ENCODE data around the gene ZNF552. TPM values are rescaled to one million over a fixed set of nuclear protein-coding genes. Genes with fewer than 3 reads are reported as not detected.
A peak's percentile ranks its signal among the peaks of the same experiment; 100 is the strongest.

The ZNF552 gene
- total and polyA plus RNA-seq, 2 of the 13 experiments (the other 11 are each of a cell fraction or from before 2014, with no cell fraction given), result 8.1 to 16.6 TPM

DNA sequence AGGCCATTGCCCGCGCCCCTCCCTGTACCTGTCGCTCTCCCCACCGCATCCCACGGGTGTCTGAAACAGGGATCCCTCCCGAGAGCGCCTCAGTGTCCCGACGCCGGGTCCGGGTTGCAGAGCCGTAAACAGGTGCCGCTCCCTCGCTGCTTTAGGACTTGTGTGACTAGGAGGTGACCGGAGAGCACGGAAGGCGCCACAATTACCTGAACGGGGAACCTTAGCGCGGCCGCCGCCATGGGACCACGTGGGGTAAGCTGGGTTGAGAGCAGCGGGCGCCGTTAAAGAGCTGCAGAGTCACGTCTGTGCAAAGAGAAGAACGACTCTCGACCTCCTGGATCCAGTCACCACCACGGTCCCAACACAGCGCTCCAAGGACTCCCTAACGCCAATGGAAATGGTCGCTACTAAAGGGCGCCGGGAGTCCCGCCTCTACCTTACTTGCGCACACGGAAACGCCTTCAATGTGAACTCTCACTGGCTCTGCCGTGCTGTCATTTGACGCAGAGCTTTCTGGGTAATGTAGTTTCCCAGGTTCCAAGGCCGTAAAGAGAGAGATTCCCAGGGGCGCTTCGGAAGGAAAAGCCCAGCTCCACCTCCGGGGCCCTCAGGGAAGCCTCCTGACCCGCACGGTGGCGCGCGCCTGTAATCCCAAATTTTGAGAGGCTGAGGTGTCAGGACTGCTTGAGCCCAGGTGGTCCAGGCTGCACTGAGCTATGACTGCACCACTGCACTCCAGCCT lies at the start of gene ZNF552 (continued):
- TF ChIP-seq MED13 (CRISPR knock-in tag; IDR thresholded peaks at IDR 0.05) (no peak), ZNF496 (CRISPR knock-in tag; IDR thresholded peaks at IDR 0.05; ENCODE audit: insufficient replicate concordance) (no peak), HMG20A (CRISPR knock-in tag; IDR thresholded peaks at IDR 0.05; ENCODE audit: borderline replicate concordance) (no peak), AGO2 (optimal IDR thresholded peaks at IDR 0.05; ENCODE audit: low read depth, low read length) (peak; percentile 70), MIER2 (CRISPR knock-in tag; IDR thresholded peaks at IDR 0.05) (no peak), FIP1L1 (IDR thresholded peaks at IDR 0.05; ENCODE audit: borderline replicate concordance, insufficient read depth, low read depth, low read length) (no peak), ZNF557 (CRISPR knock-in tag; IDR thresholded peaks at IDR 0.05) (no peak), NFRKB (IDR thresholded peaks at IDR 0.05) (no peak), ZSCAN25 (CRISPR knock-in tag; IDR thresholded peaks at IDR 0.05) (0 out of 2 replicates have a peak, but pooled peaks have one; percentile 12)
- TF ChIP-seq, protein P1, sequence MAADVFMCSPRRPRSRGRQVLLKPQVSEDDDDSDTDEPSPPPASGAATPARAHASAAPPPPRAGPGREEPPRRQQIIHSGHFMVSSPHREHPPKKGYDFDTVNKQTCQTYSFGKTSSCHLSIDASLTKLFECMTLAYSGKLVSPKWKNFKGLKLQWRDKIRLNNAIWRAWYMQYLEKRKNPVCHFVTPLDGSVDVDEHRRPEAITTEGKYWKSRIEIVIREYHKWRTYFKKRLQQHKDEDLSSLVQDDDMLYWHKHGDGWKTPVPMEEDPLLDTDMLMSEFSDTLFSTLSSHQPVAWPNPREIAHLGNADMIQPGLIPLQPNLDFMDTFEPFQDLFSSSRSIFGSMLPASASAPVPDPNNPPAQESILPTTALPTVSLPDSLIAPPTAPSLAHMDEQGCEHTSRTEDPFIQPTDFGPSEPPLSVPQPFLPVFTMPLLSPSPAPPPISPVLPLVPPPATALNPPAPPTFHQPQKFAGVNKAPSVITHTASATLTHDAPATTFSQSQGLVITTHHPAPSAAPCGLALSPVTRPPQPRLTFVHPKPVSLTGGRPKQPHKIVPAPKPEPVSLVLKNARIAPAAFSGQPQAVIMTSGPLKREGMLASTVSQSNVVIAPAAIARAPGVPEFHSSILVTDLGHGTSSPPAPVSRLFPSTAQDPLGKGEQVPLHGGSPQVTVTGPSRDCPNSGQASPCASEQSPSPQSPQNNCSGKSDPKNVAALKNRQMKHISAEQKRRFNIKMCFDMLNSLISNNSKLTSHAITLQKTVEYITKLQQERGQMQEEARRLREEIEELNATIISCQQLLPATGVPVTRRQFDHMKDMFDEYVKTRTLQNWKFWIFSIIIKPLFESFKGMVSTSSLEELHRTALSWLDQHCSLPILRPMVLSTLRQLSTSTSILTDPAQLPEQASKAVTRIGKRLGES (CRISPR knock-in tag; IDR thresholded peaks at IDR 0.05; ENCODE audit: borderline replicate concordance), result no peak
- TF ChIP-seq, protein P2, sequence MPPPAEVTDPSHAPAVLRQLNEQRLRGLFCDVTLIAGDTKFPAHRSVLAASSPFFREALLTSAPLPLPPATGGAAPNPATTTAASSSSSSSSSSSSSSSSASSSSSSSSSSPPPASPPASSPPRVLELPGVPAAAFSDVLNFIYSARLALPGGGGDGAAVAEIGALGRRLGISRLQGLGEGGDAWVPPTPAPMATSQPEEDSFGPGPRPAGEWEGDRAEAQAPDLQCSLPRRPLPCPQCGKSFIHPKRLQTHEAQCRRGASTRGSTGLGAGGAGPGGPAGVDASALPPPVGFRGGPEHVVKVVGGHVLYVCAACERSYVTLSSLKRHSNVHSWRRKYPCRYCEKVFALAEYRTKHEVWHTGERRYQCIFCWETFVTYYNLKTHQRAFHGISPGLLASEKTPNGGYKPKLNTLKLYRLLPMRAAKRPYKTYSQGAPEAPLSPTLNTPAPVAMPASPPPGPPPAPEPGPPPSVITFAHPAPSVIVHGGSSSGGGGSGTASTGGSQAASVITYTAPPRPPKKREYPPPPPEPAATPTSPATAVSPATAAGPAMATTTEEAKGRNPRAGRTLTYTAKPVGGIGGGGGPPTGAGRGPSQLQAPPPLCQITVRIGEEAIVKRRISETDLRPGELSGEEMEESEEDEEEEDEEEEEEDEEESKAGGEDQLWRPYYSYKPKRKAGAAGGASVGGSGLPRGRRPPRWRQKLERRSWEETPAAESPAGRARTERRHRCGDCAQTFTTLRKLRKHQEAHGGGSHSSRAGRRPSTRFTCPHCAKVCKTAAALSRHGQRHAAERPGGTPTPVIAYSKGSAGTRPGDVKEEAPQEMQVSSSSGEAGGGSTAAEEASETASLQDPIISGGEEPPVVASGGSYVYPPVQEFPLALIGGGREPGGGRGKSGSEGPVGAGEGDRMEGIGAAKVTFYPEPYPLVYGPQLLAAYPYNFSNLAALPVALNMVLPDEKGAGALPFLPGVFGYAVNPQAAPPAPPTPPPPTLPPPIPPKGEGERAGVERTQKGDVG (CRISPR knock-in tag; IDR thresholded peaks at IDR 0.05; ENCODE audit: borderline replicate concordance), result no peak
- TF ChIP-seq, protein P3, sequence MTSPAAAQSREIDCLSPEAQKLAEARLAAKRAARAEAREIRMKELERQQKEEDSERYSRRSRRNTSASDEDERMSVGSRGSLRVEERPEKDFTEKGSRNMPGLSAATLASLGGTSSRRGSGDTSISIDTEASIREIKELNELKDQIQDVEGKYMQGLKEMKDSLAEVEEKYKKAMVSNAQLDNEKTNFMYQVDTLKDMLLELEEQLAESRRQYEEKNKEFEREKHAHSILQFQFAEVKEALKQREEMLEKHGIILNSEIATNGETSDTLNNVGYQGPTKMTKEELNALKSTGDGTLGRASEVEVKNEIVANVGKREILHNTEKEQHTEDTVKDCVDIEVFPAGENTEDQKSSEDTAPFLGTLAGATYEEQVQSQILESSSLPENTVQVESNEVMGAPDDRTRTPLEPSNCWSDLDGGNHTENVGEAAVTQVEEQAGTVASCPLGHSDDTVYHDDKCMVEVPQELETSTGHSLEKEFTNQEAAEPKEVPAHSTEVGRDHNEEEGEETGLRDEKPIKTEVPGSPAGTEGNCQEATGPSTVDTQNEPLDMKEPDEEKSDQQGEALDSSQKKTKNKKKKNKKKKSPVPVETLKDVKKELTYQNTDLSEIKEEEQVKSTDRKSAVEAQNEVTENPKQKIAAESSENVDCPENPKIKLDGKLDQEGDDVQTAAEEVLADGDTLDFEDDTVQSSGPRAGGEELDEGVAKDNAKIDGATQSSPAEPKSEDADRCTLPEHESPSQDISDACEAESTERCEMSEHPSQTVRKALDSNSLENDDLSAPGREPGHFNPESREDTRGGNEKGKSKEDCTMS (CRISPR knock-in tag; conservative IDR thresholded peaks at IDR 0.05), result no peak
- TF ChIP-seq, protein P4, sequence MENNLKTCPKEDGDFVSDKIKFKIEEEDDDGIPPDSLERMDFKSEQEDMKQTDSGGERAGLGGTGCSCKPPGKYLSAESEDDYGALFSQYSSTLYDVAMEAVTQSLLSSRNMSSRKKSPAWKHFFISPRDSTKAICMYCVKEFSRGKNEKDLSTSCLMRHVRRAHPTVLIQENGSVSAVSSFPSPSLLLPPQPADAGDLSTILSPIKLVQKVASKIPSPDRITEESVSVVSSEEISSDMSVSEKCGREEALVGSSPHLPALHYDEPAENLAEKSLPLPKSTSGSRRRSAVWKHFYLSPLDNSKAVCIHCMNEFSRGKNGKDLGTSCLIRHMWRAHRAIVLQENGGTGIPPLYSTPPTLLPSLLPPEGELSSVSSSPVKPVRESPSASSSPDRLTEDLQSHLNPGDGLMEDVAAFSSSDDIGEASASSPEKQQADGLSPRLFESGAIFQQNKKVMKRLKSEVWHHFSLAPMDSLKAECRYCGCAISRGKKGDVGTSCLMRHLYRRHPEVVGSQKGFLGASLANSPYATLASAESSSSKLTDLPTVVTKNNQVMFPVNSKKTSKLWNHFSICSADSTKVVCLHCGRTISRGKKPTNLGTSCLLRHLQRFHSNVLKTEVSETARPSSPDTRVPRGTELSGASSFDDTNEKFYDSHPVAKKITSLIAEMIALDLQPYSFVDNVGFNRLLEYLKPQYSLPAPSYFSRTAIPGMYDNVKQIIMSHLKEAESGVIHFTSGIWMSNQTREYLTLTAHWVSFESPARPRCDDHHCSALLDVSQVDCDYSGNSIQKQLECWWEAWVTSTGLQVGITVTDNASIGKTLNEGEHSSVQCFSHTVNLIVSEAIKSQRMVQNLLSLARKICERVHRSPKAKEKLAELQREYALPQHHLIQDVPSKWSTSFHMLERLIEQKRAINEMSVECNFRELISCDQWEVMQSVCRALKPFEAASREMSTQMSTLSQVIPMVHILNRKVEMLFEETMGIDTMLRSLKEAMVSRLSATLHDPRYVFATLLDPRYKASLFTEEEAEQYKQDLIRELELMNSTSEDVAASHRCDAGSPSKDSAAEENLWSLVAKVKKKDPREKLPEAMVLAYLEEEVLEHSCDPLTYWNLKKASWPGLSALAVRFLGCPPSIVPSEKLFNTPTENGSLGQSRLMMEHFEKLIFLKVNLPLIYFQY (CRISPR knock-in tag; IDR thresholded peaks at IDR 0.05; ENCODE audit: borderline replicate concordance), result no peak
